ENCODE data around the gene NDUFA8. TPM values are rescaled to one million over a fixed set of nuclear protein-coding genes. Genes with fewer than 3 reads are reported as not detected.

The NDUFA8 gene
- total RNA-seq, 1 experiment from 2014 or later = 84.6 TPM

DNA sequence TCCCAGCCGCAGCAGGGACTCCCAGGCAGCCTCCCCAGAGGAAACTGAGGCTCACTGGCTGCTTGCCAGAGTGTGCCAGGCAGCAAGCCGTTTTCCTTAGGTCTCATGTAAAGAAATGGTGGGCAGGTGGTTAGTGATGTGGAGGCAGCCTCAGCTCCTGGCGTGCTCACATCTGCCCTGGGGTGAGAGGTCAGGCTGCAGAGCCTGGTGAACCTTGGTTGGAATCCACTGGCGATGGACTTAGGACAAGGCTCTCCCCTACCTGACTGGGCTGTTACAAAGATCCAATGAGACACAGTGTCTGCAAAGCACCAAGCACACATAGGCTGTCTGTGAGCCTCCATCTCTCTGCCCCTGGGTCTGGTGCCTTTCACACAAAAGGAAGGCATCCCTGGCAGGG, 38.3 kb upstream of the NDUFA8 start:
- no peak for TF ChIP-seq EZH2 (IDR thresholded peaks at IDR 0.05; ENCODE audit: low read depth)
- TF ChIP-seq, protein P1, sequence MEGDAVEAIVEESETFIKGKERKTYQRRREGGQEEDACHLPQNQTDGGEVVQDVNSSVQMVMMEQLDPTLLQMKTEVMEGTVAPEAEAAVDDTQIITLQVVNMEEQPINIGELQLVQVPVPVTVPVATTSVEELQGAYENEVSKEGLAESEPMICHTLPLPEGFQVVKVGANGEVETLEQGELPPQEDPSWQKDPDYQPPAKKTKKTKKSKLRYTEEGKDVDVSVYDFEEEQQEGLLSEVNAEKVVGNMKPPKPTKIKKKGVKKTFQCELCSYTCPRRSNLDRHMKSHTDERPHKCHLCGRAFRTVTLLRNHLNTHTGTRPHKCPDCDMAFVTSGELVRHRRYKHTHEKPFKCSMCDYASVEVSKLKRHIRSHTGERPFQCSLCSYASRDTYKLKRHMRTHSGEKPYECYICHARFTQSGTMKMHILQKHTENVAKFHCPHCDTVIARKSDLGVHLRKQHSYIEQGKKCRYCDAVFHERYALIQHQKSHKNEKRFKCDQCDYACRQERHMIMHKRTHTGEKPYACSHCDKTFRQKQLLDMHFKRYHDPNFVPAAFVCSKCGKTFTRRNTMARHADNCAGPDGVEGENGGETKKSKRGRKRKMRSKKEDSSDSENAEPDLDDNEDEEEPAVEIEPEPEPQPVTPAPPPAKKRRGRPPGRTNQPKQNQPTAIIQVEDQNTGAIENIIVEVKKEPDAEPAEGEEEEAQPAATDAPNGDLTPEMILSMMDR (conservative IDR thresholded peaks at IDR 0.05) = no peak
- H3K27me3 ChIP-seq (ENCODE audit: insufficient read depth, low read depth) = peaks cover 23% of the 10 kb centered on the region
- H3K79me2 ChIP-seq (ENCODE audit: low read depth) = no peaks in the 10 kb centered on the region
- H3K4me1 ChIP-seq (replicated peaks; ENCODE audit: insufficient read depth) = no peaks in the 10 kb centered on the region
- no peaks in the 10 kb centered on the region for H3F3A ChIP-seq (ENCODE audit: insufficient read depth, low read depth)
- DNase-seq = no peak
- no peak overlapping the region for H3K4me3 ChIP-seq
- no peaks in the 10 kb centered on the region for H3K36me3 ChIP-seq (ENCODE audit: low read depth)
- H3K9me3 ChIP-seq (ENCODE audit: insufficient read depth, low read depth) = no peaks in the 10 kb centered on the region
- H3K27ac ChIP-seq = no peak overlapping the region
- no peaks in the 10 kb centered on the region for H3K9me2 ChIP-seq (ENCODE audit: insufficient read depth)
- no TSS peak for BruUV-seq (replicated peaks)
- intact Hi-C loops (cut with micrococcal nuclease; ENCODE audit: unreplicated experiment) = no loop called here
- ChIA-PET CTCF (interaction anchor here (0.7 kb wide), 1 partner anchor 643 kb away, joined by 3 read pairs; no protein-coding TSS in a partner anchor), POLR2A (ENCODE audit: unreplicated experiment) (no interaction called here)
- no peak overlapping the region for H2AFZ ChIP-seq
- no peak overlapping the region for H3K4me2 ChIP-seq
- H4K20me1 ChIP-seq (ENCODE audit: insufficient read depth) = no peaks in the 10 kb centered on the region

GRCh38 chr9:122197426-122197825, 37.8 kb upstream of the NDUFA8 start:
- no TSS peak for BruUV-seq (replicated peaks)
- peaks cover 23% of the 10 kb centered on the region for H3K27me3 ChIP-seq (ENCODE audit: insufficient read depth, low read depth)
- H2AFZ ChIP-seq = no peak overlapping the region
- no peaks in the 10 kb centered on the region for H3K9me3 ChIP-seq (ENCODE audit: insufficient read depth, low read depth)
- no peaks in the 10 kb centered on the region for H3K36me3 ChIP-seq (ENCODE audit: low read depth)
- H3K4me2 ChIP-seq = no peak overlapping the region
- no peaks in the 10 kb centered on the region for H3K9me2 ChIP-seq (ENCODE audit: insufficient read depth)
- no peak for DNase-seq
- H3F3A ChIP-seq (ENCODE audit: insufficient read depth, low read depth) = no peaks in the 10 kb centered on the region
- ChIA-PET POLR2A (ENCODE audit: unreplicated experiment) (no interaction called here), CTCF (interaction anchor here (0.7 kb wide), 1 partner anchor 644 kb away, joined by 3 read pairs; no protein-coding TSS in a partner anchor)
- H3K4me3 ChIP-seq = no peak overlapping the region
- TF ChIP-seq, protein P1 (conservative IDR thresholded peaks at IDR 0.05) = no peak
- no peak for TF ChIP-seq EZH2 (IDR thresholded peaks at IDR 0.05; ENCODE audit: low read depth)
- no peaks in the 10 kb centered on the region for H3K4me1 ChIP-seq (replicated peaks; ENCODE audit: insufficient read depth)
- no peaks in the 10 kb centered on the region for H3K79me2 ChIP-seq (ENCODE audit: low read depth)
- intact Hi-C loops (cut with micrococcal nuclease; ENCODE audit: unreplicated experiment) = no loop called here
- no peak overlapping the region for H3K27ac ChIP-seq
- H4K20me1 ChIP-seq (ENCODE audit: insufficient read depth) = no peaks in the 10 kb centered on the region

DNA sequence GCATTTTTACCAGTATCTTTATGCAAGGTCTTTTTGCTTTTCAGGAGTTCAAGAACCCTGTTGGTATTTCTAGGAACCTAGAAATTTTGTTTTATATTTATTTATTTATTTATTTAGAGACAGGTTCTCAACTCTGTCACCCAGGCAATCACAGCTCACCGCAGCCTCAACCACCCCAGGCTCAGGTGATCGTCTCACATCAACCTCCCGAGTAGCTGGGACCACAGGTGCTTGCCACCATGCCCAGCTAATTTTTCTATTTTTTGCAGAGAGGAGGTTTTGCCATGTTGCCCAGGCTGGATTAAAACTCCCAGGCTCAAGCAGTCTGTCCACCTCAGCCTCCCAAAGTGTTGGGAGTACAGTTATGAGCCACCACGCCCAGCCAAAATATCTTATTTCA, 36.3 kb upstream of the NDUFA8 start:
- no peaks in the 10 kb centered on the region for H3K79me2 ChIP-seq (ENCODE audit: low read depth)
- H3K9me3 ChIP-seq (ENCODE audit: insufficient read depth, low read depth) = no peaks in the 10 kb centered on the region
- peaks cover 23% of the 10 kb centered on the region for H3K27me3 ChIP-seq (ENCODE audit: insufficient read depth, low read depth)
- H3K4me2 ChIP-seq = no peak overlapping the region
- H3K27ac ChIP-seq = no peak overlapping the region
- H3K4me1 ChIP-seq (replicated peaks; ENCODE audit: insufficient read depth) = no peaks in the 10 kb centered on the region
- H3F3A ChIP-seq (ENCODE audit: insufficient read depth, low read depth) = no peaks in the 10 kb centered on the region
- no peak for DNase-seq
- H3K36me3 ChIP-seq (ENCODE audit: low read depth) = no peaks in the 10 kb centered on the region
- H3K9me2 ChIP-seq (ENCODE audit: insufficient read depth) = no peaks in the 10 kb centered on the region
- CTCF ChIA-PET = no interaction called here
- no peak overlapping the region for H2AFZ ChIP-seq
- intact Hi-C loops (cut with micrococcal nuclease; ENCODE audit: unreplicated experiment) = no loop called here
- POLR2A ChIA-PET (ENCODE audit: unreplicated experiment) = no interaction called here
- no peak overlapping the region for H3K4me3 ChIP-seq
- BruUV-seq (replicated peaks) = no TSS peak
- no peaks in the 10 kb centered on the region for H4K20me1 ChIP-seq (ENCODE audit: insufficient read depth)
- TF ChIP-seq, protein P1 (conservative IDR thresholded peaks at IDR 0.05) = no peak
- TF ChIP-seq EZH2 (IDR thresholded peaks at IDR 0.05; ENCODE audit: low read depth) = no peak

All from PC-9 (cell line).